HEK293T (cell line): ENCODE measurements around the gene CORO2B.

Experiments
- CTCF ChIA-PET: fragments of 350-600 bp; formaldehyde crosslinking; extraction: SDS; loops from one replicate; lab custom pipeline; 2021; ENCODE audit warnings: antibody characterized with exemption, inconsistent platforms; lab: Yijun Ruan, JAX
- POLR2A ChIA-PET: fragments of 350-600 bp; formaldehyde crosslinking; extraction: SDS; loops from one replicate; lab custom pipeline; 2020; ENCODE audit warnings: antibody characterized with exemption, inconsistent platforms; lab: Yijun Ruan, JAX
- DNase-seq: peaks from one replicate; pipeline ENCODE4 v3.0.0; 2012; ENCODE audit warnings: mixed read lengths; ENCODE audit errors: extremely low spot score
- ARNT ChIP-seq: fragments of 450-650 bp; IDR thresholded peaks from 2 replicates; pipeline ENCODE4 v1.6.1; 2017; ENCODE audit warnings: mild to moderate bottlenecking
- BHLHE40 ChIP-seq: fragments of 450-650 bp; IDR thresholded peaks from 2 replicates; pipeline ENCODE4 v1.6.1; 2016; ENCODE audit warnings: mild to moderate bottlenecking, moderate library complexity, borderline replicate concordance
- CTBP1 ChIP-seq: fragments of 450-650 bp; IDR thresholded peaks from 2 replicates; pipeline ENCODE4 v1.6.1; 2016; ENCODE audit warnings: borderline replicate concordance
- ELF4 ChIP-seq: fragments of 450-650 bp; IDR thresholded peaks from 2 replicates; pipeline ENCODE4 v1.6.1; 2017; ENCODE audit warnings: antibody characterized with exemption
- FOXA1 ChIP-seq: fragments of 450-650 bp; IDR thresholded peaks from 2 replicates; pipeline ENCODE4 v1.6.1; 2016; ENCODE audit warnings: mild to moderate bottlenecking
- FOXK2 ChIP-seq: fragments of 450-650 bp; IDR thresholded peaks from 2 replicates; pipeline ENCODE4 v1.6.1; 2016; ENCODE audit warnings: mild to moderate bottlenecking
- FOXM1 ChIP-seq: fragments of 450-650 bp; IDR thresholded peaks from 2 replicates; pipeline ENCODE4 v1.6.1; 2017; ENCODE audit warnings: mild to moderate bottlenecking, borderline replicate concordance
- HDGF ChIP-seq: fragments of 450-650 bp; IDR thresholded peaks from 2 replicates; pipeline ENCODE4 v1.6.1; 2017; ENCODE audit warnings: antibody characterized with exemption, borderline replicate concordance
- L3MBTL2 ChIP-seq: fragments of 450-650 bp; conservative IDR thresholded peaks from 2 replicates; pipeline ENCODE4 v1.6.1; 2016; ENCODE audit warnings: mild to moderate bottlenecking
- LEF1 ChIP-seq: fragments of 450-650 bp; IDR thresholded peaks from 2 replicates; pipeline ENCODE4 v1.6.1; 2017; ENCODE audit warnings: mild to moderate bottlenecking, borderline replicate concordance
- NFRKB ChIP-seq: fragments of 450-650 bp; IDR thresholded peaks from 2 replicates; pipeline ENCODE4 v1.6.1; 2016; ENCODE audit warnings: mild to moderate bottlenecking, moderate library complexity
- SP1 ChIP-seq: fragments of 450-650 bp; IDR thresholded peaks from 2 replicates; pipeline ENCODE4 v1.6.1; 2017
- SUZ12 ChIP-seq: fragments of 450-650 bp; IDR thresholded peaks from 2 replicates; pipeline ENCODE4 v1.6.1; 2016; ENCODE audit warnings: mild to moderate bottlenecking
- TARDBP ChIP-seq: fragments of 450-650 bp; IDR thresholded peaks from 2 replicates; pipeline ENCODE4 v1.6.1; 2016
- ZNF384 ChIP-seq: fragments of 450-650 bp; IDR thresholded peaks from 2 replicates; pipeline ENCODE4 v1.6.1; 2016
- TF ChIP-seq, protein P1 (sequence below): fragments of 450-650 bp; IDR thresholded peaks from 2 replicates; pipeline ENCODE4 v1.6.1; 2016

CORO2B gene

DNA sequence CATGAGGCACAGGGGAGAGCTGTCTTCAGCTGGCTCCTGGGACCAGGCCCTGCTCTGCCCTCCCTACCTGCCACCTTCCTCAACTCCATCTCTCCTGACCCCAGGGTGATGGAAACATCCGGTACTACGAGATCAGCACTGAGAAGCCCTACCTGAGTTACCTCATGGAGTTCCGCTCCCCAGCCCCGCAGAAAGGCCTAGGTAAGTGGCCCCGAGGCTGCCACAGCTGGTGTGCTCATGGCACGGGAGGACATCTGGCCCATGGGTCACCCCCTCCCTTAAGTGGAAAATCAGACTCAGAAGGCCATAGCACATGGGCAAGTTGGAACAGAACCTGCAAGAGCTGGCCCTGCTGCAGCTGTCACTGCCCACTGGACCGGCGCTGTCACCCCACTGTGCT, 136.3 kb downstream of the CORO2B start:
- TF ChIP-seq L3MBTL2, result no peak
- POLR2A ChIA-PET, result interaction anchor here (0.8 kb wide), 1 partner anchor 15 kb away, joined by 3 read pairs; no protein-coding TSS in a partner anchor
- no peak for DNase-seq
- CTCF ChIA-PET, result no interaction called here

DNA sequence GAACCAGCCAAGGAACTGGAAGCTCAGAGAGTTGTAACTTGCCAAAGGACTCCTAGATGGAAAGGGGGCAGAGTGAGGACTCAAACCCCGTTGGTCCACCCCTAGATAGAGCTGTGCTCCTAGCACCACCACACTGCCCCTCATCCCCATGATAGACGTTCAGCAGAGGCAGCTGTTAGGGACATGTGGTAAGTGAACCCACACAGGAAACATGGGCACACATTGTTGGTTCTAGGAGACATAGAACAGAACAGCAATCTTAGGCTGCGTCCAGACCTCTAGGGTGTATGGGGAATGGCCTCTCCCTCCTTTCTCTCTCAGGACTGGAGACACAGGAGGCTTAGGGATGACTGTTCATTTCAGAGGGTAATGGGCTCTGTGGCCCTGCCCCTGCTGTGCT, 139.2 kb downstream of the CORO2B start:
- TF ChIP-seq TARDBP (no peak), FOXM1 (no peak), ARNT (no peak), NFRKB (no peak), LEF1 (no peak), CTBP1 (no peak), SUZ12 (no peak), FOXA1 (no peak), L3MBTL2 (no peak), SP1 (no peak), FOXK2 (no peak), ELF4 (no peak), BHLHE40 (no peak), ZNF384 (no peak)
- TF ChIP-seq, protein P1, sequence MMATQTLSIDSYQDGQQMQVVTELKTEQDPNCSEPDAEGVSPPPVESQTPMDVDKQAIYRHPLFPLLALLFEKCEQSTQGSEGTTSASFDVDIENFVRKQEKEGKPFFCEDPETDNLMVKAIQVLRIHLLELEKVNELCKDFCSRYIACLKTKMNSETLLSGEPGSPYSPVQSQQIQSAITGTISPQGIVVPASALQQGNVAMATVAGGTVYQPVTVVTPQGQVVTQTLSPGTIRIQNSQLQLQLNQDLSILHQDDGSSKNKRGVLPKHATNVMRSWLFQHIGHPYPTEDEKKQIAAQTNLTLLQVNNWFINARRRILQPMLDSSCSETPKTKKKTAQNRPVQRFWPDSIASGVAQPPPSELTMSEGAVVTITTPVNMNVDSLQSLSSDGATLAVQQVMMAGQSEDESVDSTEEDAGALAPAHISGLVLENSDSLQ, result no peak
- DNase-seq, result no peak
- CTCF ChIA-PET, result no interaction called here
- POLR2A ChIA-PET, result no interaction called here

DNA sequence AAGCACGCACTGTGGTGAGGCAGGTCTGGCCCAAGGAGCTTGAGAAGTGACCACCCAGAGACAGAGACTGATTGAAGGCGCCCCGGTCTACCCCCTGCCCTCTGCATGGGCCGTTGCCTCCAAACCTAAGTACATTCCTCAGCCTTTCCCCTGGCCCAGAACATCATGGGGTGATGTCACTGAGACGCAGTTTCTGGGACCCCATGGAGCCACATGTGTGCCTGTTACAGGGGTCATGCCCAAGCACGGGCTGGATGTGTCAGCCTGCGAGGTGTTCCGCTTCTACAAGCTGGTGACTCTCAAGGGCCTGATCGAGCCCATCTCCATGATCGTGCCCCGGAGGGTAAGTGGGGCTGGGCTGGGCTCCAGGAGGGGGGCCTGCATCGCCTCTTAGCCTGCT, 139.7 kb downstream of the CORO2B start:
- CTCF ChIA-PET, result no interaction called here
- TF ChIP-seq L3MBTL2 (no peak), LEF1 (no peak), FOXM1 (no peak), FOXK2 (no peak), NFRKB (no peak), ELF4 (no peak), BHLHE40 (no peak), TARDBP (no peak), SP1 (no peak), ARNT (no peak), CTBP1 (no peak), HDGF (no peak), ZNF384 (no peak), FOXA1 (no peak)
- TF ChIP-seq, protein P1, result no peak
- no peak for DNase-seq
- POLR2A ChIA-PET, result no interaction called here

DNA sequence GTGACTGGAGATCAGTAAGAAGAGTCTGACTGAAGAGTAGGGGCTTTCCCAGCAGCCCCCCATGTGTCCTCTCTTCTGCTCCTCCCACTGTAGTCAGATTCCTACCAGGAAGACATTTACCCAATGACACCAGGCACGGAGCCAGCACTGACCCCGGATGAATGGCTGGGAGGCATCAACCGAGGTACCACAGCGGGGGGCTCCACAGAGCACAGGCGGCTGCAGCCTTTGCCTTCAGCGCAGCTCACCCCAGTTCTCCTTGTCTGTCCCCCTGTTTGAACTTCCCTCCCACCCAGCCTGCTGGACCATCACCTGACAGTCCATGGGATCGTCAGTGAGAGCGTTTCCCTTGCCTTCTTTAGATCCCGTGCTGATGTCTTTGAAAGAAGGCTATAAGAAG, 140.3 kb downstream of the CORO2B start:
- CTCF ChIA-PET, result no interaction called here
- DNase-seq, result no peak
- TF ChIP-seq CTBP1 (no peak), NFRKB (no peak), TARDBP (no peak)
- POLR2A ChIA-PET, result no interaction called here

DNA sequence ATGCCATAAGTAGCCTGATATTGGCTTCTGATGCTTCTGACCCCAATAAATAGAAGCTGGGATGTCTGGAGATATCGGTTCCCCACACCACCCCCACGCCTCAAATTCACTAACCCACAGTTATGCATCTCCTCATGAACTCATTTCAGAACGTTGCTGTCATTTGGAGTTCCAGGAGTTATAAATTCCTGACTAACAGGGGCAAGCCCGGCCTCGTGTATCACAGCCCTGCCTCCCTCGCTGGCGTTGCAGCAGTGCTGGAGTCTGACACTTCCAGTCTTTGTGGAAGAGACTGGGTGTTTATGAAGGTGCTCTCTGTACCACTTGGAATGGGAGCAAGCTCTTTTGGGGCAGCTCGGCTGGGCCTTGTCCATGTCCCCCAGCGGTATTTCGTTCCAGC, 140.9 kb downstream of the CORO2B start:
- TF ChIP-seq TARDBP (no peak), LEF1 (no peak), ZNF384 (no peak), SP1 (no peak), FOXA1 (no peak), NFRKB (no peak), BHLHE40 (no peak), HDGF (no peak), CTBP1 (no peak), L3MBTL2 (no peak), SUZ12 (no peak), ELF4 (no peak), FOXM1 (no peak), FOXK2 (no peak)
- TF ChIP-seq, protein P1, result no peak
- POLR2A ChIA-PET, result no interaction called here
- DNase-seq, result no peak
- CTCF ChIA-PET, result no interaction called here

DNA sequence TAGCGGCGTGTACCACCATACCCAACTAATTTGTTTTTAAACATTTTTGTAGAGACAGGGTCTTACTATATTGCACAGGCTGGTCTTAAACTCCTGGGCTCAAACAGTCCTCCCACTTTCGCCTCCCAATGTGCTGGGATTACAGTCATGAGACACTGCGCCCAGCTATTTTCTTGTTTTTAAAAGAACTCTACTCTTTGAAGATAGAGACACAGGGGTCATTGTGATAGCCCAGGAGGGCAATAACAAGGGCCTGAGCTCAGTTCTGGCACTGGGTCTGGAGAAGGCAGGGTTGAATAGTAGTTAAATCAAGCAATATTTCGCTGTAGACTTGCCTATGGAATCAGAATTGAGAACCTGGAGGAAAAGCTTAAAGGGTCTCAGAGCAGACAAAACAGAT, 143.1 kb downstream of the CORO2B start:
- ChIA-PET CTCF (interaction anchor here (0.8 to 1.3 kb wide), 2 partner anchors 23 to 154 kb away, joined by 3 to 4 read pairs; no protein-coding TSS in a partner anchor), POLR2A (interaction anchor here (1.7 kb wide), 1 partner anchor 18 kb away, joined by 4 read pairs; no protein-coding TSS in a partner anchor)
- no peak for DNase-seq
- TF ChIP-seq BHLHE40, result no peak

DNA sequence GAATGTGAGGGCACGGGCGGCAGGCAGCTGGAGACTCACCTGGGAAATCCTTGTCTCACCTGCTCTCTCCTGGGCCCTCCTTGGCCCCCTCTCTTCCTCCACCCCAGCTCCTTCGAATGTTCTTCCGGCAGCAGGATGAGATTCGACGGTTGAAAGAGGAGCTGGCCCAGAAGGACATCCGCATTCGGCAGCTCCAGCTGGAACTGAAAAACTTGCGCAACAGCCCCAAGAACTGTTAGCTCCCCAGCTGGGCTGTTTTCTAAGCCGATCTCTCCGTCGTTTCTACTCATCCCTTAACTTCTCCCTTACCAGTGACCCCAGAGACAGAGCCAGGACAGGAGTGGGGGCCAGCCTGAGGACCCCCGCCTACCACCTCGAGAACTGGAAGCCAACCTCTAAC, 146.9 kb downstream of the CORO2B start:
- no peak for TF ChIP-seq ARNT
- no peak for TF ChIP-seq SP1
- no peak for TF ChIP-seq ZNF384
- no peak for TF ChIP-seq FOXM1
- no peak for TF ChIP-seq CTBP1
- no peak for TF ChIP-seq HDGF
- no peak for DNase-seq
- ChIA-PET CTCF (interaction anchor here (0.6 to 1.5 kb wide), 3 partner anchors 37 to 171 kb away, joined by 4 to 6 read pairs (median 4); no protein-coding TSS in a partner anchor), POLR2A (interaction anchor here (1.0 kb wide), 1 partner anchor 25 kb away, joined by 3 read pairs; no protein-coding TSS in a partner anchor)
